Activated CD4-positive, alpha-beta T cell treated with anti-CD3 and anti-CD28 coated beads, Interleukin-2, amount 50 U/mL, for 4 hours (primary cell): ENCODE data around the gene ACAP3.

Experiments
- DNase-seq, 2 experiments: peaks; one replicate each; pipeline ENCODE4 v3.0.0-alpha.2; 2020

The ACAP3 gene

DNA sequence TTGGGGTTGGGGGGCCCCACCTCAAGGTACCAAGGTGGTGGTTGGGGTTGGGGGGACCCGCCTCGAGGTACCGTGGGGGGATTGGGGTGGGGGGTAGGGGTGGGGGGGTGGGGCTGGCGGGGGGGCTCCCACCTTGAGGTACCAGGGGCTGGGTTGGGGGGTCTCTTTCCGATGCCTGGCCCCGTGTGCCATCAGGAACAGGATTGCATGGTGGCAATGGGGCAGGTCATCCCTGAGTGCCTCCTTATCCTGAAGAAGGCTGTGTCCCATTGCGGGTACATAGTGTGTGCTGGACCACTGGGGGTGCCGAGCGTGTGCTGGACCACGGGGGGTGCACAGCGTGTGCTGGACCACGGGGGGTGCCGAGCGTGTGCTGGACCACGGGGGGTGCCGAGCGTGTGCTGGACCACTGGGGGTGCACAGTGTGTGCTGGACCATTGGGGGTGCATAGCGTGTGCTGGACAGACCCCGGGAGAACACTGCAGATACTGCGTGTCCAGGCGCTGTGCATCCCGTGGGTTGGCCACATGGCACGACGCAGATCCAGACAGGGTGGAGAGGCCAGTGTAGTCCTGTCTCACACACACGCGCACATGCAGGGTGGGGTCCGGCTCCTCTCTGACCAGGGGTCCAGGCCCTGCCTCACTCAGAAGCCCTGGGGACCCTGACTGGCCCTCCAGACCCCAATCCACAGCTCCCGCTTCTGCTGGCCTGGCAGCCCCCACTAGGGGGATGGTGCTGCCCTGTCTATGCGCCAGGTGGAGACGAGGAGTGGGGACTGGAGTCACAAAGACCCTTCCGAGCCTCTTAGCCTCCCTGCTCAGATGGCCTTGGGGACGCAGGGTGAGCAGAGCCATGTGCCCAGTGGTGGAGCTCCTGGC, 23.3 kb downstream of the ACAP3 start:
- no peak for DNase-seq

DNA sequence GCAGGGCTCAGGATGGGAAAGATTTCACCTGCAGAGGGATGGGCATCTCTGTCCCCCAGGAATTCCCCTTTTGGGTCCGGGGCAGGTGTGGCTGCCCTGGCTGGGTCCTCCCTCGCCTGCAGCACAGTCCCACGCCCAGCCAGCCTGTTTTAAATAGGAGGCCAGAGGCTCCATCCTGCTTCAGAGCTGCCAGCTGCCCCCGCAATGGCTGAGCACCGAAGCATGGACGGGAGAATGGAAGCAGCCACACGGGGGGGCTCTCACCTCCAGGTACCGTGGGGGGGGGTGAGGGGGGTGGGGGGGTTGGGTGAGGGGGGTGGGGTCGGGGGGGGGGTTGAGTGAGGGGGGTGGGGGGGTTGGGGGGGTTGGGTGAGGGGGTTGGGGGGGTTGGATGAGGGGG, 23.9 kb downstream of the ACAP3 start:
- no peak for DNase-seq

GRCh38 chr1:1282998-1283397, 24.7 kb downstream of the ACAP3 start:
- DNase-seq = no peak

DNA sequence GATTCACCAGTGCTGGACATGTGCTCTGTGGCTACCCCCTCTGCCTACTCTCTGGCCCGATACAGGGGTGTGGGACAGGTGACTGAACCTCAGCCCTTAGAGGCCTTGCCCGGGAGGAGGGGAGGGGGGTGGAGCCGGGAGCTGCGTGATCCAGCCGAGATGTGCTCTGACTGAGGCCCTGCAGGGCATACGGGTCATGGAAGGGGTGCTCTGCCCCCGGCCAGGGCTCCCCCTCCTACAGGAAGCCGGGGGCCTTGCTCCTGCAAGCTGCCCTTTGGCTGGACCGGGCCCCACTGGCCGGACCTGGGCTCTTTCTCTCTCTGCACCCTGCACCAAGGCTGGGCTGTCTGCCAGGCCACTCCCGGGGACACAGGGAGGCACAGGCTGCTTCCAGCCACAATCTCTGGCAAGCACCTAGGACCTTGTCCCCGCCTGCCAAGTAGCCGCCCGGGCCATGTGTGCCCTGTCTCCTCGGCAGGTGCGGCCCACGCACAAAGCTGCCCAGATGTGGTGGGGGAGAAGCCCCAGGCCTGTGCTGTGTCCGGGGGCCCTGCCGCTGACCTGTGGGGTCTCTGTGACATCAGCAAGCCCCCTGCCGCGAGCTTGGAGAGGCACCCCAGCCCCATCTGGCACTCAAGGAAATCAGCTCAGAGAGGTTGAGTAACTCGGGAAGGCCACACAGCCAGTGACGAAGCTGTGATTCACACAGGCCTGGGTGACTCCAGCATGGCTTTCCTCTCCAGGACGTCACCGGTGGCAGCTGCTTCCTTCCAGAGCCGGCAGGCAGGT, 26.0 kb downstream of the ACAP3 start:
- no peak for DNase-seq

- no peak for DNase-seq
Measured at GRCh38 chr1:1280782-1281481, 26.8 kb downstream of the ACAP3 start.

DNA sequence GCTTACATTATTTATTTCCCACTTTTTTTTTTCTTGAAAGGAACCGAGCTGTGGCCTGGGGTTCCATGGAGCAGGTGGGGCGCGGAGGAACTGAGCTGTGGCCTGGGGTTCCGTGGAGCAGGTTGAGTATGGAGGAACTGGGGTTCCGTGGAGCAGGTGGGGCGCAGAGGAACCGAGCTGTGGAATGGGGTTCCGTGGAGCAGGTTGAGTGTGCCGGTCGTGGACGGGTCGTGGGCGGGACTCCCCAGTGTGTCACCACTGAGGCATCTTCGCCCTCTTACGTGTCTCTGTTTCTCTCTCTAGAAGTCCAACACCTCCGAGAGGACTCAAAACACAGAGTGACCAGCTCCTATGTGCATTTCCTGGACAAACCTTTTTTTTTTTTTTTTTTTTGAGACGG, 28.7 kb downstream of the ACAP3 start:
- no peak for DNase-seq

DNA sequence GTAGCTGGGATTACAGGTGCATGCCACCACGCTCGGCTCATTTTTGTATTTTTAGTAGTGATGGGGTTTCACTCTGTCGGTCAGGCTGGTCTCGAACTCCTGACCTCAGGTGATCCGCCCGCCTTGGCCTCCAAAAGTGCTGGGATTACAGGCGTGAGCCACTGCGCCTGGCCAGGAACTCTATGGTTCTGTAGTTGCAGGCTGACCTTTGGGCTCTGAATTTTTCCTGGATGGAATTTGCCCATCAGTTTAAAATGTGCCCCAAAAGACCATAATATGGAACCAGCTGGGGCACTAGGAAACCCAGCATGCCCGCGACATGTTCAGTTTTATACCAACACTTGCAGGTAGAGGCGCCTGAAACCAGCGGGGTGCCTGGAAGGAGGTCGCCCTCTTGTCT, 29.1 kb downstream of the ACAP3 start:
- DNase-seq = no peak

GRCh38 chr1:1275836-1276235, 31.9 kb downstream of the ACAP3 start:
- no peak for DNase-seq

DNA sequence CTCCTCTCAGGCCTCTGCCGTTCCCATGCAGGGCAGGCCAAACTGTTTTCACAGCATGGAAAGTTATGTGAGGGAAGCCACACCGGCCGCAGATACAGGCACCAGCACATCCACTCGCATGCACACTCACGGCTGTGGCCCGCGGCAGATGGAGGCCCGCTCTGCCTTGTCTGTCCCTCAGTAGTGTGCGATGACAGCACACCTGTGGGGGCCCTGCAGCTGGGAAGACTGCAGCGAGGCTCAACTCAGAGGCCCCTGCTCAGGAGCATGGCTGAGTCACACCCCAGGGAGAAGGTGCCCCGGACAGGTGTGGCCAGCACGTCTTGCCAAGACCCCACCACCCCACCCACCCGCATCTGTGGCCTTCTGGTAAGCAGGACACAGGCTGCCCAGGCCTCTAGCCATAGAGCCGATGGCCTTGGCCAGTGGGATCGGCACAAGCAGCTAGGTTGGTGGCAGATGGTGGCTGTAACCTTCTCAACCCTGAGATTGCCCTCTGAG, 32.7 kb downstream of the ACAP3 start:
- DNase-seq = no peak

- no peak for DNase-seq
Measured at GRCh38 chr1:1274299-1274930, 33.3 kb downstream of the ACAP3 start.

GRCh38 chr1:1273512-1274298, 34.0 kb downstream of the ACAP3 start, which contains the start of gene UBE2J2:
Gene UBE2J2 (minus strand): TSS chr1:1273854. CDS start chr1:1267992, 5,862 bp downstream.
- peak; percentile 91 to 92 for DNase-seq

DNA sequence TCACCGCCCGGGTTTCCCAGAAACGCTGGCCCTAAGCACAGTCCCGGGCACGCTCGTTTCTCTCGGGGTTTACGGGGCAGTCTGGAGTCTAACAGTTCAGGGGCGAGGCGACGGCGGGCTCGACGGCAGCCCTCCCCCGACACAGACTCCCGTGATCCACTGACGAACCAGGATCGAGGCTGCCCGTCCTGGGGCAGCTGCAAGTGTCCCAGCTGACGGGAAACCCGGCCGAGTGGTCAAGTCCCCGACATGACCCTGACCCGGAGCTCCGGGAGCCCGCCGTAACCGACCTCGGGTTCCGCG, 34.6 kb downstream of the ACAP3 start:
- no peak for DNase-seq

- no peak for DNase-seq
Measured at GRCh38 chr1:1272341-1273208, 35.2 kb downstream of the ACAP3 start.

DNA sequence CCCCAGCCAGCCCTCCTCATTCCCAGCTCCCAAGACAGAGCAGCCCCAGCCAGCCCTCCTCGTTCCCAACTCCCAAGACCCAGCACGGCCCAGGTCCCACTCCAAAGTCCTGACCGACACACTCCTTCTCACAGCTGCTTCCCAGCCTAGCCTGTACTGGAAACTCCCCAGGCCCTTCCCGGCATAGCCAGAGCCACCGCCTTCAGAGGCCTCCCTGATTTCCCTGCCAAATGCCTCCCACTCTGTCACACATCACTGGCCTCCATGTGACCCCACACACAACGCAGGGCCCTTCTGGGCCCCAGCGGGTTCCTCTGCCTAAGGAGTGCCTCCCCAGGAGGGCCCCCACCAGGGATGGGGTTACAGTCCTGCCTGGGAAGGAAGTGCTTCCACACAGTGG, 36.9 kb downstream of the ACAP3 start:
- no peak for DNase-seq

DNA sequence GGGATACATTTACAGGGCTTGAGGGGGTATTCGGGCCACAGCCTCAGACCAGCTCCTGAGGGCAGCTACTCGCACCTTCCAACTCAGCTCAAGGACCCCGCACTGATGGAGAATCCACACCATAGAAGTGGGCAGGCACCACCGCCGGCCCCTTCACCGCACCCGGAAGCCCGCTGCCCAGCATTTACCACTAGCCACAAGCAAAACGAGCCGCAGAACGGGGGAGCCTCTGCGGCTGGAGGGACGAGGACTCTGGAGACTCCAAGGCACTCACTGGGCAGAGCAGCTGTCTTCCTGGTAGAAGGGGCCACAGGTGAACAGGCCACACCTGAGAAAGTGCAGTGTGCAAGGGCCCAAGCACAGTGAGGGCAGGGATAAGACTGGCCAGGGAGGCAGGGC, 39.4 kb downstream of the ACAP3 start:
- DNase-seq = no peak

GRCh38 chr1:1267488-1268283, 40.0 kb downstream of the ACAP3 start:
- no peak for DNase-seq

DNA sequence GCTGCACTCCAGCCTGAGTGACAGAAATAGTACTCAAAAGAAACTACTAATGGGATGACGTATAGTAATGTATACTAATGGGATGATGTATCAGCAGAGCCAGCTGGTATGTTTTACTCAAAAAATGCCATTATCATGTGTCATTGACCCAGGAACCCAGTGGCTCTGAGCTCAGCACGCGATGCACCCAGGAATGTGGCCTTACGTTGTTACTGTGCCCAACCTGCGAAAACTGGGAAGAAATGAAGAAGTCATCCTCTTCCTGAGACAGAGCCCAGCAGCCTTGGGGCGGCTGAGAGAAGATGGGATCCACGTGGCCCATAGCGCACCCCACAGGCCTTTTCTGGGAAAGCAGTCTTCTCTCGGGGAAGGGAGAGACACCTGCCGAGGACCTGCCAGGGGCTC, 42.9 kb downstream of the ACAP3 start:
- DNase-seq = no peak

DNA sequence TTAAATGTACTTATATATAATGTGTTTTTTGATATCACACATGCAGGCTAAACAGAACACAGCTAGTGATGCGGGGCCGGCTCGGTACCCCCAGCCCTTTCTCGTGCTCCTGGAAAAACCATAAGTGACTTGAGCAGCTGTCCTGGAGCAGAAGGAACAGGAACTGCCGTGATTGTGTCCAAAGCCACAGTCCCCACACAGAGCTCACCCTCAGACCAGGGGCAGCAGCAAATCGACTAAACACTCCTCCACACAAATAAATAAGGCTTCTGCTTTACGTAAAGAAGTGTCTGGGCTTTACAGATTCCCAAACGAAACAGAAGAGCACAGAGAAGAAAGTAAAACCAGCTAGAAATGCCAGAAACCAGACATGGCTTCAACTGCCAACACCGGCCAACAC, 43.7 kb downstream of the ACAP3 start:
- no peak for DNase-seq

GRCh38 chr1:1262758-1263157, 45.0 kb downstream of the ACAP3 start:
- DNase-seq = no peak

DNA sequence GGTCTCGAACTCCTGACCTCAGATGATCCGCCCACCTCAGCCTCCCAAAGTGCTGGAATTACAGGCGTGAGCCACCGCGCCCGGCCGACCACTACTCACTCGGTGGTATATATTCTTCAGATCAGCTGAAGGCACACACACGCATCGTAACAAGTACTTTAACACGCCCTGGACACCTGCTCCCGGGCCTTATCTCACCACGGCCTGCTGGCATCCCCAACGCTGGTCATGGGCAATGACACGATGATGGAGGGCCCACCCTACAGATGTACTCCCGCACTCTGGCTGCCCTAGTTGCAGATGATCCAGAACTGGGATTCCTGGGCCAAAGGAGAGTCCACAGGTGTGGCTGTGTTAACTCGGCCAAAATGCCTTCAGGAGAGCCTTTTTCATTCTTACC, 45.7 kb downstream of the ACAP3 start:
- no peak for DNase-seq
